Lower leg skin (tissue), 4 donors: ENCODE data around the gene SKA2. TPM values are rescaled to one million over a fixed set of nuclear protein-coding genes. Genes with fewer than 3 reads are reported as not detected.
A peak's percentile ranks its signal among the peaks of the same experiment; 100 is the strongest.

Source experiments
- DNase-seq, 2 donors: peaks; one replicate each; pipeline ENCODE4 v3.0.0-alpha.2; 2019; ENCODE audit warnings: low spot score in 2 of 2
- H3K4me3 ChIP-seq: fragments of 200-600 bp; sonication (generic); 2 replicates; pipeline ENCODE4 v1.5.1; 2017; ENCODE audit warnings: mild to moderate bottlenecking, low read depth; ENCODE audit not compliant: poor library complexity, severe bottlenecking
- CTCF ChIP-seq, 3 donors: fragments of 450-650 bp; IDR thresholded peaks; one replicate each; pipeline ENCODE4 v1.5.1; 2016; ENCODE audit warnings: antibody characterized with exemption in 3 of 3, mild to moderate bottlenecking in 3 of 3, moderate library complexity in 2 of 3
- POLR2A ChIP-seq, 2 donors: fragments of 450-650 bp; IDR thresholded peaks; one replicate each; pipeline ENCODE4 v1.6.1; 2016 to 2017; ENCODE audit warnings: antibody characterized with exemption in 2 of 2, mild to moderate bottlenecking in 1 of 2, moderate library complexity in 1 of 2
- WGBS, 2 donors: methylation state at CpG; one replicate each; pipeline ENCODE4 v1.1.5; 2018; 5-methylcytosine and 5-hydroxymethylcytosine counted together
- intact Hi-C: fragments of 100-400 bp; cut with DNase I; formaldehyde crosslinking; loops from one replicate; pipeline ENCODE4 v1.15.0; 2023; ENCODE audit warnings: low total_unique reads
- total RNA-seq, 4 donors: library from RNA; depleted of rRNA; stranded (reverse); fragments of >200 nt; gene quantifications; one replicate each; pipeline ENCODE4 v1.1.0, GENCODE V29; 2016

Gene SKA2, protein sequence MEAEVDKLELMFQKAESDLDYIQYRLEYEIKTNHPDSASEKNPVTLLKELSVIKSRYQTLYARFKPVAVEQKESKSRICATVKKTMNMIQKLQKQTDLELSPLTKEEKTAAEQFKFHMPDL
- total RNA-seq = 10 to 100 TPM in 3 of 4 donors, 1 to 10 TPM in 1; 8.9 to 21.2 (median 17.8) TPM

DNA sequence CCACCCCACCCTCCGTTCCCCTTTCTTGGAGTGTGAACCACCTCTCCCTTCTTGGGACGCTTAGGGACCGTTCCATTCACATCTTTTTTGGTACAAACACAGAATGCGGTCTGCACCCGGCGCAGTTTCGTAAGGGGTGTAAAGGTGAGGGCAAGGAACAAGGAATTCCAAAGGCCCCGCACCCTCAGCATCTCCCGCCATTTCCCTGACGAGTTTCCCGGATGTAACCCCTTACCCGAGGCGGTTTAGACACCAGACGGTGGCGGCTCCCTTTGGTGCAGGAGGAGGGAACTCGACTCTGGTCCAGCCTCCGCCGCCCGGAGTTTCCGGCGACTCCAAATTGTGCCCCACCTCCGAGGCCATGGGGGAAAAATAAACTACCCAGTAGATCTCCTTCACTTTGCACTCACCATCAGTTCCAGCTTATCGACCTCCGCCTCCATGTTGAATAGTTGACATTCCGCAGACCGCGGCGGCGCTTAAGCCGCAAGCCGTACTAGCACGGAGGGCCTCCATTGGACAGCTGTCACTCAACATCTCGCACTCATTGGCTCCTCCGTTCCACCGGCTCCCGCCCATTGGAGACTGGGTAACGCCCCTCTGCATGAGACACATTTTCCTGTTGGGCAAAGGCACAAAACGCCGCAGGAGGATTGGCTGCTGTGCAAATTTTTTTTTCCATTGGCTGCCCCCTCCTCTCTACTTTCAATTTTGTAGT is at the start of gene SKA2:
TSS of gene SKA2 (minus strand) at position 466 of the 718 bp plus-strand sequence. CDS start at position 443, 23 bp downstream.
- TF ChIP-seq CTCF (IDR thresholded peaks at IDR 0.05) (peak in 1 of 3 donors; percentile 89), POLR2A (IDR thresholded peaks at IDR 0.05) (no peak)
- H3K4me3 ChIP-seq = peak within 1 kb of the TSS; percentile 81
- 0% methylated on average over 39 of the region's 39 CpGs for WGBS, 2 donors
- intact Hi-C loops = no loop called here
- DNase-seq = peak; percentile 97 to 99

- intact Hi-C loops = no loop called here
- WGBS, 2 donors = 89 to 100% methylated on average over 1 of the region's 1 CpG
- no peak overlapping the region for H3K4me3 ChIP-seq
Observed at GRCh38 chr17:59202320-59202719, 47.3 kb upstream of the SKA2 start.

GRCh38 chr17:59199398-59199797 is 44.4 kb upstream of the SKA2 start:
- H3K4me3 ChIP-seq = no peak overlapping the region
- 90 to 93% methylated on average over 4 of the region's 4 CpGs for WGBS, 2 donors
- intact Hi-C loops = no loop called here
- TF ChIP-seq POLR2A (IDR thresholded peaks at IDR 0.05) (no peak), CTCF (IDR thresholded peaks at IDR 0.05) (no peak)
- DNase-seq = peak in 1 of 2 donors; percentile 59

More at GRCh38 chr17:59202320-59202719, 47.3 kb upstream of the SKA2 start:
- TF ChIP-seq CTCF (IDR thresholded peaks at IDR 0.05) (no peak), POLR2A (IDR thresholded peaks at IDR 0.05) (no peak)
- DNase-seq = no peak

- intact Hi-C loops = loop anchor here (5.0 kb wide), 1 partner anchor 1681 kb away; no protein-coding TSS in a partner anchor
- H3K4me3 ChIP-seq = no peak overlapping the region
- DNase-seq = no peak
- WGBS, 2 donors = 93 to 95% methylated on average over 3 of the region's 3 CpGs
- no peak for TF ChIP-seq CTCF (IDR thresholded peaks at IDR 0.05)
- TF ChIP-seq POLR2A (IDR thresholded peaks at IDR 0.05) = no peak
Observed at GRCh38 chr17:59193336-59193862, 38.4 kb upstream of the SKA2 start.

GRCh38 chr17:59190806-59191205 is 35.8 kb upstream of the SKA2 start:
- TF ChIP-seq CTCF (IDR thresholded peaks at IDR 0.05) (no peak), POLR2A (IDR thresholded peaks at IDR 0.05) (no peak)
- intact Hi-C loops = loop anchor here (5.0 kb wide), 1 partner anchor 1679 kb away; no protein-coding TSS in a partner anchor
- 98 to 100% methylated on average over 2 of the region's 2 CpGs for WGBS, 2 donors
- DNase-seq = no peak
- no peak overlapping the region for H3K4me3 ChIP-seq
